HG02610 (cell line): ENCODE data around the gene KRT9.
"Not testable (repeated sequence)": the region's sequence is repeated elsewhere in the genome, so short reads cannot be mapped to it uniquely, and the experiment has no call there.

Source experiments
- ATAC-seq: cut with Tn5 transposase; IDR thresholded peaks from one replicate; pipeline ENCODE4 v1.9.1; 2021; ENCODE audit warnings: mild to moderate bottlenecking, moderate library complexity; ENCODE audit not compliant: unreplicated experiment

Gene KRT9

GRCh38 chr17:41606930-41607329 is 35.1 kb upstream of the KRT9 start:
- ATAC-seq = not testable (repeated sequence)

GRCh38 chr17:41602524-41602923 is 30.7 kb upstream of the KRT9 start:
- ATAC-seq = no peak

GRCh38 chr17:41600318-41600717 is 28.5 kb upstream of the KRT9 start:
- no peak for ATAC-seq

- no peak for ATAC-seq
Observed at GRCh38 chr17:41599680-41600079, 27.8 kb upstream of the KRT9 start.

GRCh38 chr17:41595585-41595984 is 23.7 kb upstream of the KRT9 start:
- ATAC-seq = no peak

- no peak for ATAC-seq
Observed at GRCh38 chr17:41594363-41594915, 22.6 kb upstream of the KRT9 start.

DNA sequence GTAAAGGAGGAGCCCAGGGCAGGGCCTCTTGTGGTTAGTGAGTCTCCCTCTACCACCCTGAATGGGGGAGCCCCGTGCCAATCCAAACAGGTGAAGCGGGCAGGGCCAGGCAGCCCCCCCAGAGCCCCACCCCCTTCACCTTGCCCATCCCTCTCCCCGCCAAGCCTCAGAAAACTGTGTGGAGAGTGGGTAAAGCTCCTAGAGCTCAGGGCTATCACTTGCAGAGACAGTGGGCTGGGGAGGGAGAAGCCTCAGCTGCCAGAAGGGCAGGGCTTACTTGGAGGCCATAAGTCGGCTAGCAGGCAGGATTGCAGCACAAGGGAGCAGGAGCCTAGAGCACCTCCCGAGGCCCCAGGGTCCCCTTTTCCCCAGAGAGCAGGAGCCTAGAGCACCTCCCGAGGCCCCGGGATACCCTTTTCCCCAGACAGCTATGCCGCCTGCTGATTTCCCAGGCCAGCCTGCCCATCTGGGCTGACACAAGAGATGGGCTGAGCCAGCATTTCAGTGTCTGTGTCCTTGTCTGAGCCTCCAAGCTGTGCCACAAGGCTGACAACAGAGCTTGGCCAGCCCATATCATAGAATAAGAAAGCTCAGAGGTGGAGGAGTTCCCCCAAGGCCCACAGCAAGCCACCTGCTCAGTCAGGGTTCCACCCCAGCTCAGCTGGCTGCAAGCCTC is 21.6 kb upstream of the KRT9 start:
- ATAC-seq = no peak

GRCh38 chr17:41592601-41593305 is 20.9 kb upstream of the KRT9 start:
- no peak for ATAC-seq

GRCh38 chr17:41589301-41589700 is 17.4 kb upstream of the KRT9 start:
- ATAC-seq = no peak

DNA sequence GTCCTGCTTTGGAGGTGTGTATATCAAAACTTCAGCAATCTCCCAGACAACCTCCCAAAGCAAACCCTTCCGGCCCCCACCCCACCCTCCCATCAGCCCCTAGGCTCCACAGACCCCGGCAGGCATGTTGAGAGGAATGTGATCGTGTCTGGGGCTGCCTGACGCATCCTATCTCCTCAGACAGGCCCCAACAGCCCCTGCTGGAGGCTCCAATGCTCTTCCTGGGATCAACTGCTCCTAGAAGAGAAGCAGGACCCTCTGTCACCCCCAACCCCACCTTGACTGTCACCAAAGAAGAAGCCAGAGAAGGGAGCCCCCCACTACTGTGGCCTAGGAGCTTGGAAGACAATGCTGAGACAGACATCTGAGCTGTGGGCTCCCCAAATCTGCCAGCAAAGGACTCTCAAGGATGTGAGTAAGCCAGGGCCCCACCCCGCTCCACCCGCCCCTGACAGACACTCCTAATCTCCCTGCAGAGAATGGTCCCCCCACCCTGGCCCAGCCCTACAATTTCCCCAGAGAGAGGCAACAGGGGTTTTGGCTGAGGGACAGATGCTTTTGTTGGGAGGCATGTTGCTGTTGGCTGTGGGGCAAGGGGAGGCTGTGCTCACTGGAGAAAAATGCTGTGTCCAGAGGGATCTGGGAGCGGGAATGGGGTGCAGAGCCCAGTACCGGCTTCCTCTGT is 16.4 kb upstream of the KRT9 start:
- ATAC-seq = no peak

GRCh38 chr17:41586863-41587495 is 15.1 kb upstream of the KRT9 start, which contains the start of gene KRT14:
Gene KRT14 (minus strand): TSS chr17:41586895. CDS start chr17:41586834, 61 bp downstream.
- no peak for ATAC-seq

DNA sequence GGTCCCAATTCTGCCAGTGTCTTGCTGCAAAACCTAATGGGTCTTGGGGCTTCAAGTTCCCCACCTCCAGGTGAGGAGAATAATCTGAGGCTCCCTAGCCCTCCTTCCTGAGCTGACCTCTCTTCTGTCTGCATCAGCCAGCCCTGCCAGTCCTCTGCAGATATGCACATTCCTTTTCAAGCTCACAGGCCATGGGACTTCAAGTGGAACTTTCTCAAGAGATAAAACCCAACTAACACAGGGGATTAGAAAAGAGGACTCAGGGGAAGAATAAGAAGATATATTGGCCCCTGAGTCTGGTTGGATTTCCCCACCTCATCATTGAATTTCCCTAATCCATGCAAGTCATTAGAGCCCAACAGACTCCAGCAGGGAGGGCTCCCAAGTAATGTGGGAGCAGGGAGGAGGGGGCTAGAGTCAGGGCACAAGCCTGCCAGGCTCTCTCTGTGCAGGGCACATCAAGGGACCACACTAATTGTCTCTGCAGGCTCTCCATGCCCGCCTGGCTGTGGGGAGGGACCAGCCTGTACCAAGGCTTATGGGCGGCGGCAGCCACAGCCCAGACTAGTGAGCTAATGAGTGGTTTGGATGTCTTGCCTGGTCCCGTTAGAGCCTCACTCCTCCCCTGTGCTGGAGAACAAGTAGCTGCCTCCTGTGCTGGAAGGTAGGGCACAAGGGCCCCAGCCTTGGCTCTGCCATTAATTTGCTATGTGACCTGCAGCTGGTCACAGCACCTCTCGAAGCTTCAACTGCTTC is 13.6 kb upstream of the KRT9 start:
- ATAC-seq = no peak

GRCh38 chr17:41584331-41584927 is 12.6 kb upstream of the KRT9 start:
- ATAC-seq = not testable (repeated sequence)

DNA sequence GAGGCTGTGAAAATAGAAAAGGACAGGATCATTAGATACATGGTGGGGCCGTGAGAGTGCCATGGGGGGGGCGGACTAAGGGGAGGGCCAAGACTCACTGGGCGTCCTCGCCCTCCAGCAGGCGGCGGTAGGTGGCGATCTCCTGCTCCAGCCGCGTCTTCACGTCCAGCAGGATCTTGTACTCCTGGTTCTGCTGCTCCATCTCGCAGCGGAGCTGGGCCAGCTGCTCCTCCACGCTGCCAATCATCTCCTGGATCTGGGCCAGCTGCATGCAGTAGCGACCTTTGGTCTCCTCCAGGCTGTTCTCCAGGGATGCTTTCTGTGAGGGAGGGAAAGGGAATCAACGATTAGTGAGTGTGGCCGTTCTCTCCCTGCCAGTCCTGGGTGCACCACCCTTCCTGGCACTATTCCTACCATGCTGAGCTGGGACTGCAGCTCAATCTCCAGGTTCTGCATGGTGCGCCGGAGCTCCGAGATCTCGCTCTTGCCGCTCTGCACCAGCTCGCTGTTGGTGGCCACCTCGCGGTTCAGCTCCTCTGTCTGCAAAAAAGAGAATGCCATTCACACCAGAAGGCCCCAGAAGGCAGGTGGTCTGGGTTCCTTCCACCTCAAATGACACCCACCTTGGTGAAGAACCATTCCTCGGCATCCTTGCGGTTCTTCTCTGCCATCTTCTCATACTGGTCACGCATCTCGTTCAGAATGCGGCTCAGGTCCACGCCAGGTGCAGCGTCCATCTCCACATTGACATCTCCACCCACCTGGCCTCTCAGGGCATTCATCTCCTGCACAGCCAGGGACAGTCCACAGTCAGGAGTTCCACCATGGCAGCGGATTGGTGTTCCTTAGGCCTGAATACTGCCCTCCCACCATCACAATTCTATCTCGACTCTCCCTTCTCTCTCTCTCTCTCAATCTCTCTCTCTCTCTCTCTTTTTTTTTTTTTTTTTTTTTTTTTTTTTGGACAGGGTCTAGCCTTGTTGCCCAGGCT is 11.6 kb upstream of the KRT9 start:
- ATAC-seq = no peak

DNA sequence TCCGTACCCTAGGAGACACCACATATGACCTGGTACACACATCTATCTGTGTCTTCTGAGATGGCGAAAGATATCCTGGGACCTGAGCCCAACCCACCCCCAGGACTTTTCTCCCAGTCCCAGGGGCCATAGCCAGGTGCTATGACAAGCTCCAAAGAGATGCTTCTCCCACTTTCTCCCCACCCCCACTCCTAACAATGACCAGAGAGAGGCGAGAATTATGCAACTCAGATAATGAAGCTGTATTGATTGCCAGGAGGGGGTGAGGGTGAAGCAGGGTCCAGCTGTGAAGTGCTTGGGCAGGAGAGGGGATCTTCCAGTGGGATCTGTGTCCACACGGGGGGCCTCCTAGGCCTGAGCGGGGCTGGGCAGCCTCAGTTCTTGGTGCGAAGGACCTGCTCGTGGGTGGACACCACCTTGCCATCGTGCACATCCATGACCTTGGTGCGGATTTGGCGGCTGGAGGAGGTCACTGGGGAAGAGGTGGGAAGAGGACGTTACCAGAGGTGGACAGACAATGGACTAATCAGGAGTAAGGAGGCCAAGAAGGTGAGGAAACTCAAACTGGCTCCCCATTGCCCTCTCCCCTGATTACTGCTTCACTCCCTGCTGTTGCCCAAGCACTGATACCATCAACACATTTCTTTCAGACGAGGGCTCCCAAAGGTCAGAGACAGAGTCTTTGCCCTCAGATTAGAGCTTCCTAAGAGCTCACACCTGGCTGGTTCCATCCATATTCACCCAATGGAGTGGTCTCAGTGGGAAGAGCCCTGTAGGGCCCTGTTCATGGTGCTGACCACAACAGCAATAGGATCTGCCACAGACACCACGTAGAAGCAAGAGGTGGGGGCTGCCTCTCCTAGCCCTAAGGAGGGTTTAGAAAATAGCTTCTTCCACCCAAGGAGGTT is 10.5 kb upstream of the KRT9 start:
- not testable (repeated sequence) for ATAC-seq

DNA sequence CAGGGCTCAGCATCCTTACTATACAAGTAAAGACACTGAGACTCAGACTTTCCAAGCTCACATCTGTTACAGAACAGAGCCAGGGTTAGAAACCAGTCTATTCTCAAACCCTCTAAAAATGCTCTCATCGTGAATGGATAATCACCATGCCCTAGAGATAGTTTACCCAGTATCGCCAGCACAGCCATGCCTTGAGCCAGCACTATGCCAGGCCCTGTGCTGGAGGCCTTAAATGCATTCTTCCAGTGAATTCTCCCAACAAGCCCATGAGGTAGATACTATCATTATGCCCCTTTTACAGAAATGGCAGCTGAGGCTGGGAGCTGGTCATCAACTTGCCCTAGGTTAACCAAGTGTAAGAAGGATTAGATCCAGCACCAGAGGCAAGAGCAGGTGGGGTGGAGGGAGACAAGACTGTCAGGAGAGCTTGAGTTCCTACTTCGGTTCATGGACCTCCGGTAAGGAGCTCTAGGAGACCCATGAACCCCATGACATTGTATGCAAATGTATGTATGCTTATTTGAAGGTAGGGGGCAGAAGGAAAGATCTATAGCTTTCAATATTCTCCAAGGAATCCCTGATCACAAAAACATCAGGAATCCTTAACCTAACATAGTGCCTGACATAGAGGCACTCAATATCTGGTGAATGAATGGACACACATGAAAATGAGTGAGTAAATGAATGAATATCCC is 9.7 kb upstream of the KRT9 start:
- ATAC-seq = no peak

DNA sequence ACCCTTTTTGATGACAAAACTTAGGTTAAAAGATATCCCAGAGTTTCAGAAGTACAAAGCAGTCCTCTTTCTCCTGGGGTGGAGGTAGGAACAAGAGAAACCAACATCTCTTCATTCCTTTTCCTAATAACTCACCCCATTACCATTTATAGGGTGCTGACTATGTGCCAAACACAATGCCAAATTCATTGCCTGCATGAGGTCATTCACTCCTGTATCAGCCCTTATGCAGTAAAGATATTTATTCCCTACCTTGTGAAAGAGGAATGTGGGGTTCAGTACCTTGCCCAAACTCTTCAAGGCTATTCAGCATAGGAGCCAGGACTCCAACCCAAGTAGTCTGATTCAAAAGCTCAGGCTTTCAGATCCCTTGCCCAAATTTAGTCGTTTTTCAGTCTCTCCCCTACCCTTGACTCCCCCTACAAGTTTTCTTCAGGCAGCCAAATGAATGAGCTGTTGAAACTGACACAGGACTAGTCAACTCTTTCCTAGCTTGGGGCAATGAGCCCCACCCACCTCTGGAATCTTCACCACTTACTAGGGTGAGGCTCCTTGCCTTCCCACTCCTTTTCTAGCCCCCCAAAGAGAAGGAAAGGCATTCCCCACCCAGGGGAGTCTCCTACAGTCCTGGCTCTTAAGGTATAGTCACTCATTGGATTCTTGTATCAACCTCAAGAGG is 9.0 kb upstream of the KRT9 start:
- ATAC-seq = no peak
